ENCODE measurements around the gene CFAP43. TPM values are rescaled to one million over a fixed set of nuclear protein-coding genes. Genes with fewer than 3 reads are reported as not detected.
"Not testable (repeated sequence)": the region's sequence is repeated elsewhere in the genome, so short reads cannot be mapped to it uniquely, and the experiment has no call there.

Gene CFAP43
- total and polyA plus RNA-seq, 2 of the 8 experiments (the other 6 are each of a cell fraction or from before 2014, with no cell fraction given) = 0.11 to 0.27 TPM

- TF ChIP-seq, protein P1, sequence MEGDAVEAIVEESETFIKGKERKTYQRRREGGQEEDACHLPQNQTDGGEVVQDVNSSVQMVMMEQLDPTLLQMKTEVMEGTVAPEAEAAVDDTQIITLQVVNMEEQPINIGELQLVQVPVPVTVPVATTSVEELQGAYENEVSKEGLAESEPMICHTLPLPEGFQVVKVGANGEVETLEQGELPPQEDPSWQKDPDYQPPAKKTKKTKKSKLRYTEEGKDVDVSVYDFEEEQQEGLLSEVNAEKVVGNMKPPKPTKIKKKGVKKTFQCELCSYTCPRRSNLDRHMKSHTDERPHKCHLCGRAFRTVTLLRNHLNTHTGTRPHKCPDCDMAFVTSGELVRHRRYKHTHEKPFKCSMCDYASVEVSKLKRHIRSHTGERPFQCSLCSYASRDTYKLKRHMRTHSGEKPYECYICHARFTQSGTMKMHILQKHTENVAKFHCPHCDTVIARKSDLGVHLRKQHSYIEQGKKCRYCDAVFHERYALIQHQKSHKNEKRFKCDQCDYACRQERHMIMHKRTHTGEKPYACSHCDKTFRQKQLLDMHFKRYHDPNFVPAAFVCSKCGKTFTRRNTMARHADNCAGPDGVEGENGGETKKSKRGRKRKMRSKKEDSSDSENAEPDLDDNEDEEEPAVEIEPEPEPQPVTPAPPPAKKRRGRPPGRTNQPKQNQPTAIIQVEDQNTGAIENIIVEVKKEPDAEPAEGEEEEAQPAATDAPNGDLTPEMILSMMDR (IDR thresholded peaks at IDR 0.05; ENCODE audit: control extremely low read depth in 1 of 3, insufficient read depth in 1 of 3, low read depth in 1 of 3, low read length in 3 of 3) = no peak
Observed at GRCh38 chr10:104250371-104250770, 18.2 kb upstream of the CFAP43 start (continued).

DNA sequence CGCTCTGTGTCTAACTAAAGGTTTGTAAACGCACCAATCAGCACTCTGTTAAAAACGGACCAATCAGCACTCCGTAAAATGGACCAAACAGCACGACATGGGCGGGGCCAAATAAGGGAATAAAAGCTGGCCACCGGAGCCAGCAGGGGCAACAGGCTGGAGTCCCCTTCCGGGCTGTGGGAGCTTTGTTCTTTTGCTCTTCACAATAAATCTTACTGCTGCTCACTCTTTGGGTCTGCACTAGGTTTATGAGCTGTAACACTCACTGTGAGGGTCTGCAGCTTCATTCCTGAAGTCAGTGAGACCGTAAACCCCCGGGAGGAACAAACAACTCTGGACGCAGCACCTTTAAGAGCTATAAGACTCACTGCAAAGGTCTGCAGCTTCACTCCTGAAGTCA, 16.8 kb upstream of the CFAP43 start:
- DNase-seq (ENCODE audit: low read depth in 1 of 2, low spot score in 2 of 2); H2BK15ac ChIP-seq (ENCODE audit: low read length); H3K18ac ChIP-seq (ENCODE audit: extremely low read depth, low read length); H2AK5ac ChIP-seq (ENCODE audit: low read depth, low read length); H4K91ac ChIP-seq (replicated peaks; ENCODE audit: insufficient read length, low read length); H2AFZ ChIP-seq (ENCODE audit: low read length); H3K27ac ChIP-seq (ENCODE audit: low read depth, low read length); H4K8ac ChIP-seq (ENCODE audit: extremely low read depth, insufficient read depth, low read length); H2BK20ac ChIP-seq (ENCODE audit: low read length); H3K4me2 ChIP-seq (ENCODE audit: insufficient read depth in 1 of 2, low read depth in 2 of 2, low read length in 2 of 2); H2BK120ac ChIP-seq (replicated peaks; ENCODE audit: low read depth, low read length); FAIRE-seq; H3K79me2 ChIP-seq (ENCODE audit: control insufficient read depth in 1 of 2, insufficient read depth in 2 of 2, low read length in 2 of 2); H4K5ac ChIP-seq (ENCODE audit: insufficient read length, low read depth, low read length); H2BK12ac ChIP-seq (ENCODE audit: low read depth, low read length); H3K14ac ChIP-seq (ENCODE audit: insufficient read length); H3K4ac ChIP-seq (replicated peaks; ENCODE audit: insufficient read length, low read depth, low read length); H3K4me3 ChIP-seq (ENCODE audit: extremely low read depth in 1 of 4, insufficient read depth in 2 of 4, low read depth in 3 of 4, low read length in 4 of 4); H3K23ac ChIP-seq (ENCODE audit: insufficient read length); H3K9me3 ChIP-seq (ENCODE audit: insufficient read depth in 2 of 2, low read depth in 1 of 2, low read length in 1 of 2); H2BK5ac ChIP-seq (ENCODE audit: low read depth, low read length); H3K36me3 ChIP-seq (ENCODE audit: control insufficient read depth in 2 of 4, insufficient read depth in 4 of 4, low read length in 3 of 4); H3K9ac ChIP-seq (replicated peaks in 1 of 4; ENCODE audit: extremely low read depth in 1 of 4, low read depth in 3 of 4, low read length in 3 of 4); H3K27me3 ChIP-seq (replicated peaks in 1 of 4; ENCODE audit: control insufficient read depth in 3 of 4, extremely low read depth in 1 of 4, insufficient read depth in 3 of 4, low read length in 3 of 4); H3K23me2 ChIP-seq (ENCODE audit: low read depth, low read length); H4K20me1 ChIP-seq (replicated peaks in 1 of 2; ENCODE audit: control insufficient read depth in 1 of 2, insufficient read depth in 2 of 2, low read length in 2 of 2); H3K79me1 ChIP-seq (ENCODE audit: low read depth, low read length); H3K56ac ChIP-seq (replicated peaks; ENCODE audit: insufficient read length, low read depth, low read length): not testable (repeated sequence)
- 90% methylated on average over 11 of the region's 11 CpGs; no CpG with 5 or more reads in 1 of the 2 experiments for WGBS, 2 experiments (ENCODE audit: extremely low coverage in 1 of 2, insufficient coverage in 1 of 2, insufficient read length in 1 of 2, insufficient replicate concordance in 2 of 2, low coverage in 1 of 2, low lambda C conversion rate in 2 of 2, missing lambda C conversion rate in 1 of 2)
- ChIA-PET POLR2A (ENCODE audit: partially characterized antibody) (interaction anchor here (0.8 kb wide), 1 partner anchor 18 kb away, joined by 4 read pairs; no protein-coding TSS in a partner anchor), CTCF (ENCODE audit: partially characterized antibody) (interaction anchor here (1.0 to 3.1 kb wide), 3 partner anchors 13 to 43 kb away, joined by 3 to 9 read pairs (median 7); no protein-coding TSS in a partner anchor)
- H3K4me1 ChIP-seq (replicated peaks in 1 of 4; ENCODE audit: control insufficient read depth in 3 of 4, insufficient read depth in 4 of 4, low read length in 3 of 4) = peaks cover 2 to 16% (median 15%) of the 10 kb centered on the region in 4 experiments; a peak in 5 of 7 replicates

Data from H1 (cell line).